Neural progenitor cell (in vitro differentiated cells): ENCODE results near the gene RNF13. TPM values are rescaled to one million over a fixed set of nuclear protein-coding genes. Genes with fewer than 3 reads are reported as not detected.

Experiments used
- DNase-seq: peaks from one replicate; pipeline ENCODE4 v3.0.0-alpha.2; 2016; ENCODE audit warnings: low spot score
- H2AFZ ChIP-seq: fragments of 200-600 bp; sonication (generic); replicated peaks from 2 replicates; pipeline ENCODE4 v1.6.1; 2016; ENCODE audit warnings: antibody characterized with exemption
- H3F3A ChIP-seq: fragments of 200-600 bp; sonication (generic); 2 replicates; pipeline ENCODE4 v1.6.1; 2016; ENCODE audit warnings: antibody characterized with exemption, low read depth
- H3K27ac ChIP-seq: fragments of 200-600 bp; sonication (generic); 2 replicates; pipeline ENCODE4 v1.5.1; 2016; ENCODE audit warnings: mild to moderate bottlenecking
- H3K27me3 ChIP-seq: fragments of 200-600 bp; sonication (generic); 2 replicates; pipeline ENCODE4 v1.6.1; 2016; ENCODE audit warnings: mild to moderate bottlenecking, moderate library complexity
- H3K36me3 ChIP-seq: fragments of 200-600 bp; sonication (generic); 2 replicates; pipeline ENCODE4 v1.5.1; 2016
- H3K4me1 ChIP-seq: fragments of 200-600 bp; sonication (generic); 2 replicates; pipeline ENCODE4 v1.6.1; 2016; ENCODE audit warnings: mixed run types
- H3K4me2 ChIP-seq: fragments of 200-600 bp; sonication (generic); 2 replicates; pipeline ENCODE4 v1.6.1; 2016
- H3K4me3 ChIP-seq: fragments of 200-600 bp; sonication (generic); 2 replicates; pipeline ENCODE4 v1.5.1; 2016
- H3K79me2 ChIP-seq: fragments of 200-600 bp; sonication (generic); 2 replicates; pipeline ENCODE4 v1.6.1; 2016; ENCODE audit warnings: low read depth
- H3K9ac ChIP-seq: fragments of 200-600 bp; sonication (generic); 2 replicates; pipeline ENCODE4 v1.6.1; 2016
- H3K9me3 ChIP-seq: fragments of 200-600 bp; sonication (generic); 2 replicates; pipeline ENCODE4 v1.5.1; 2016; ENCODE audit warnings: low read depth
- H4K20me1 ChIP-seq: fragments of 200-600 bp; sonication (generic); 2 replicates; pipeline ENCODE4 v1.6.1; 2016; ENCODE audit warnings: low read depth
- H3K27ac Mint-ChIP-seq: 3 replicates; pipeline ENCODE4 v1.8.0; 2021; ENCODE audit warnings: mixed read lengths
- H3K27me3 Mint-ChIP-seq: 2 replicates; pipeline ENCODE4 v1.8.0; 2022; ENCODE audit warnings: low read depth, mild to moderate bottlenecking, inconsistent platforms, moderate library complexity, mixed read lengths; ENCODE audit not compliant: insufficient read depth
- H3K36me3 Mint-ChIP-seq: 3 replicates; pipeline ENCODE4 v1.8.0; 2021; ENCODE audit warnings: mixed read lengths
- H3K4me1 Mint-ChIP-seq: 3 replicates; pipeline ENCODE4 v1.8.0; 2021; ENCODE audit warnings: mixed read lengths
- H3K4me3 Mint-ChIP-seq: 3 replicates; pipeline ENCODE4 v1.8.0; 2021; ENCODE audit warnings: mild to moderate bottlenecking, moderate library complexity, mixed read lengths
- H3K9me3 Mint-ChIP-seq: 3 replicates; pipeline ENCODE4 v1.8.0; 2020; ENCODE audit warnings: mixed read lengths
- CTCF ChIP-seq: fragments of 200-600 bp; sonication (generic); IDR thresholded peaks from 2 replicates; pipeline ENCODE4 v1.5.1; 2017; ENCODE audit warnings: antibody characterized with exemption, mild to moderate bottlenecking
- EZH2 ChIP-seq: fragments of 200-600 bp; sonication (generic); IDR thresholded peaks from 2 replicates; pipeline ENCODE4 v1.6.1; 2017; ENCODE audit warnings: antibody characterized with exemption, mild to moderate bottlenecking, moderate library complexity
- EZH2phosphoT487 ChIP-seq: fragments of 200-600 bp; sonication (generic); IDR thresholded peaks from 2 replicates; pipeline ENCODE4 v1.6.1; 2017; ENCODE audit warnings: antibody characterized with exemption
- total RNA-seq: library from RNA; depleted of rRNA; stranded (reverse); fragments of >200 nt; gene quantifications from 2 replicates; pipeline ENCODE4 v1.2.3, GENCODE V29; 2015; ENCODE audit warnings: low replicate concordance

The RNF13 gene
- total RNA-seq, 1 donor from 2014 or later, result 45.2 TPM

- no peaks in the 10 kb centered on the region for H3K9me3 ChIP-seq
- no peak for TF ChIP-seq CTCF
- no peak for TF ChIP-seq EZH2
- no peak for TF ChIP-seq EZH2phosphoT487
- peaks cover 24% of the 10 kb centered on the region for H4K20me1 ChIP-seq
- peaks cover 21% of the 10 kb centered on the region for H3K79me2 ChIP-seq
- peaks cover 2% of the 10 kb centered on the region for H3K36me3 Mint-ChIP-seq
- DNase-seq, result no peak
- H3K36me3 ChIP-seq, result no peaks in the 10 kb centered on the region
- no peaks in the 10 kb centered on the region for H3K27me3 ChIP-seq
- no peak overlapping the region for H3K4me3 ChIP-seq
- peaks cover 31% of the 10 kb centered on the region for H3F3A ChIP-seq
- H3K9ac ChIP-seq, result no peak overlapping the region
- H3K27ac Mint-ChIP-seq, result no peak overlapping the region
- no peak overlapping the region for H3K27ac ChIP-seq
- H3K4me1 ChIP-seq, result peaks cover 13% of the 10 kb centered on the region
- H3K9me3 Mint-ChIP-seq, result no peaks in the 10 kb centered on the region
- no peak overlapping the region for H2AFZ ChIP-seq
- H3K27me3 Mint-ChIP-seq, result peaks cover 2% of the 10 kb centered on the region
- peaks cover 24% of the 10 kb centered on the region for H3K4me1 Mint-ChIP-seq
- H3K4me3 Mint-ChIP-seq, result no peak overlapping the region
- no peak overlapping the region for H3K4me2 ChIP-seq
These were observed 2.2 kb upstream of the RNF13 start for GRCh38 chr3:149810846-149811245.

DNA sequence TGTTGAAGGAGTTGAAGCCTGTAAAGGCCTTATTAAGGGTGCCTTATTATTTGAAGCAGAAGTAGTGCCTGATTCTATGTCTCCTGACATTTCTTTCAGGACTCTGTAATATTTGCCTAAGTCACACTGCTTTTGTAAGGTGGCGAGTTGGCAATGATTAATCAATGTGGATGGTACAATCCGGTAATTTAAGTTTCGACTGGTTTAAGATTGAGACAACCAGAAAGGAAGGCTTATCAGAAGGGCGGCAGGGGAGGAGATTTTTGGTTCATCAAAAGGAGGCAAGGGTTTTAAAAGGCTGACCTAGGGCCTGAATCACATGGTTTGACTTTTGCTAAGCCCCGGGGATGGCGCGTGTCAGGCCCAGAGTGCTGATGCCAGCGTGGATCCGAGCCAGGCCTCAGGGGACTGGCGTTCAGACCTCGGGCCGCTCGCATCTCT, 830 bp upstream of the RNF13 start:
- Histone ChIP-seq H3K79me2 (peaks cover 34% of the 10 kb centered on the region), H4K20me1 (peaks cover 29% of the 10 kb centered on the region), H3K9ac (no peak overlapping the region), H3F3A (peaks cover 31% of the 10 kb centered on the region), H3K4me3 (peak overlapping the region; percentile 74), H3K27ac (no peak overlapping the region), H3K4me2 (peak overlapping the region; percentile 96), H3K9me3 (no peaks in the 10 kb centered on the region), H2AFZ (peak overlapping the region; percentile 98), H3K27me3 (no peaks in the 10 kb centered on the region), H3K36me3 (no peaks in the 10 kb centered on the region), H3K4me1 (peaks cover 13% of the 10 kb centered on the region)
- TF ChIP-seq EZH2, result no peak
- no peak for TF ChIP-seq CTCF
- TF ChIP-seq EZH2phosphoT487, result no peak
- Mint-ChIP-seq H3K4me3 (peak overlapping the region; percentile 99), H3K9me3 (no peaks in the 10 kb centered on the region), H3K4me1 (peaks cover 26% of the 10 kb centered on the region), H3K27ac (peak overlapping the region; percentile 96), H3K27me3 (peaks cover 2% of the 10 kb centered on the region), H3K36me3 (peaks cover 2% of the 10 kb centered on the region)
- peak; percentile 41 for DNase-seq

DNA sequence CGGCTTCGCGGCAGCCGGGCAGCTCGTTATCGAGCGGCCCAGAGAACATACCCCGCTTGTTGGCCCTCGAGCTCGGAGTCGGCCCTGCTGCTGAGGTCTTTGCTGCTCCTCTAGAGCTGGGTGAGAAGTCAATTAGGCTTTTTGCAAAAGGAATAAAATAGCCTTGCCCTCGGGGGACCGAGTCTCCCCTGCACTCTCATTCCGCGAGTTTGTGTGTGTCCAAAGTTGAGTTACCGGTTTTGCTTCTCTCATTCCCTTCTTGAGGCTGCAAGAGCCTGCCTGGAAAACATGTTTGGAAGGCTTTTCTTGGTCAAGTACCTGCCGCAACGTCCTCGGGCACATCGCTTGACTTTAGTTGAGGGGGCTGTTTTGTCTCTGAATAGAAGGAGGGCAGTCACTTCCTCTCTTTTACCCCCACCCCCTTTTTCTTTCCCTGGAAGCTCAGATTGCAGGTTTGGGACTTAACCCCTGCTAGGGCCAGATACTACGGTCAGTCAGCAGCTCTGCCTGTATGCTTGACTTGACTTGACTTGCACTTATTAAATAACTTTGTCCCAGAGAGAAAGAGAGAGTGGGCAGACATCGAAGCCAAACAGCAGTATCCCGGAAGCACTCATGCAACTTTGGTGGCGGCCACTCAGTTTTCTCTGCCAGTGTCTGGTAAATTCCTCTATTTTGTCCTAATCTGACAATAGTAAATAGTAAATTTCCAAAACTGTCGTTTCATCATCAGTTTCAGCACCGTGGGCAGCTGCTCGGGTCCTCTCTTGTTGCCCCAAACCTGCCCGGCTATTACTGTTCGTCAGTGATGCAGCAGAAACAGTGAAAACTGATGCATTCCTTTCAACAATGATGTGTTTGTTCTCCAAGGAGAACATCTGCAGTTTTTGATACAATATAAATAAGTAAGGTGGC, 609 bp downstream of the RNF13 start:
- no peak overlapping the region for H3K9ac ChIP-seq
- peaks cover 31% of the 10 kb centered on the region for H3F3A ChIP-seq
- DNase-seq, result peak; percentile 64
- peak overlapping the region; percentile 96 for H3K4me2 ChIP-seq
- H3K4me3 ChIP-seq, result peak overlapping the region; percentile 74
- peaks cover 13% of the 10 kb centered on the region for H3K4me1 ChIP-seq
- peaks cover 29% of the 10 kb centered on the region for H4K20me1 ChIP-seq
- TF ChIP-seq EZH2 (no peak), CTCF (no peak), EZH2phosphoT487 (no peak)
- no peaks in the 10 kb centered on the region for H3K9me3 Mint-ChIP-seq
- H3K4me1 Mint-ChIP-seq, result peaks cover 24% of the 10 kb centered on the region
- H2AFZ ChIP-seq, result peak overlapping the region; percentile 98
- no peaks in the 10 kb centered on the region for H3K9me3 ChIP-seq
- H3K79me2 ChIP-seq, result peaks cover 48% of the 10 kb centered on the region
- H3K4me3 Mint-ChIP-seq, result peak overlapping the region; percentile 99
- peak overlapping the region; percentile 96 for H3K27ac Mint-ChIP-seq
- H3K27me3 ChIP-seq, result no peaks in the 10 kb centered on the region
- peaks cover 4% of the 10 kb centered on the region for H3K36me3 Mint-ChIP-seq
- peak overlapping the region; percentile 48 for H3K27ac ChIP-seq
- peaks cover 2% of the 10 kb centered on the region for H3K27me3 Mint-ChIP-seq
- no peaks in the 10 kb centered on the region for H3K36me3 ChIP-seq
